Posterior cingulate gyrus (tissue), 11 donors: ENCODE measurements around the gene KCNAB1.

Source experiments
- DNase-seq, 10 donors: peaks; one replicate each; pipeline versions ENCODE4 v3.0.0 to v3.0.0-alpha.2; 2020 to 2021; ENCODE audit warnings: mixed read lengths in 3 of 10
- intact Hi-C: fragments of 100-400 bp; cut with DNase I; formaldehyde crosslinking; loops from one replicate; pipeline ENCODE4 v1.15.1; 2023

The KCNAB1 gene

GRCh38 chr3:156303001-156303707 lies 182.8 kb downstream of the KCNAB1 start:
- DNase-seq, result no peak
- intact Hi-C loops, result no loop called here

- intact Hi-C loops, result no loop called here
- DNase-seq, result no peak
Measured at GRCh38 chr3:156304406-156304805, 184.0 kb downstream of the KCNAB1 start.

GRCh38 chr3:156305672-156306071 lies 185.3 kb downstream of the KCNAB1 start:
- intact Hi-C loops, result no loop called here
- no peak for DNase-seq

- no peak for DNase-seq
- intact Hi-C loops, result no loop called here
Measured at GRCh38 chr3:156307704-156308103, 187.3 kb downstream of the KCNAB1 start.

GRCh38 chr3:156311431-156311830 lies 191.1 kb downstream of the KCNAB1 start:
- intact Hi-C loops, result no loop called here
- no peak for DNase-seq

- intact Hi-C loops, result no loop called here
- no peak for DNase-seq
Measured at GRCh38 chr3:156311930-156312329, 191.6 kb downstream of the KCNAB1 start.

GRCh38 chr3:156316076-156316475 lies 195.7 kb downstream of the KCNAB1 start:
- peak in 1 of 10 donors; percentile 69 for DNase-seq
- intact Hi-C loops, result no loop called here

GRCh38 chr3:156317462-156318074 lies 197.2 kb downstream of the KCNAB1 start:
- no peak for DNase-seq
- intact Hi-C loops, result no loop called here

GRCh38 chr3:156321945-156322344 lies 201.6 kb downstream of the KCNAB1 start:
- intact Hi-C loops, result no loop called here
- DNase-seq, result peak in 5 of 10 donors; percentile 25 to 84 (median 29)

- intact Hi-C loops, result no loop called here
- DNase-seq, result no peak
Measured at GRCh38 chr3:156323466-156323865, 203.1 kb downstream of the KCNAB1 start.

- DNase-seq, result no peak
- intact Hi-C loops, result no loop called here
Measured at GRCh38 chr3:156330415-156330814, 210.0 kb downstream of the KCNAB1 start.

GRCh38 chr3:156332304-156332703 lies 211.9 kb downstream of the KCNAB1 start:
- intact Hi-C loops, result no loop called here
- no peak for DNase-seq

GRCh38 chr3:156334841-156335545 lies 214.6 kb downstream of the KCNAB1 start:
- intact Hi-C loops, result no loop called here
- no peak for DNase-seq

GRCh38 chr3:156339491-156339890 lies 219.1 kb downstream of the KCNAB1 start:
- intact Hi-C loops, result no loop called here
- no peak for DNase-seq

GRCh38 chr3:156341332-156341731 lies 221.0 kb downstream of the KCNAB1 start:
- DNase-seq, result peak in 2 of 10 donors; percentile 15 to 75
- intact Hi-C loops, result no loop called here

- no peak for DNase-seq
- intact Hi-C loops, result no loop called here
Measured at GRCh38 chr3:156341831-156342416, 221.5 kb downstream of the KCNAB1 start.

- DNase-seq, result no peak
- intact Hi-C loops, result no loop called here
Measured at GRCh38 chr3:156344215-156344614, 223.8 kb downstream of the KCNAB1 start.

GRCh38 chr3:156349111-156349510 lies 228.7 kb downstream of the KCNAB1 start:
- no peak for DNase-seq
- intact Hi-C loops, result no loop called here

- DNase-seq, result no peak
- intact Hi-C loops, result no loop called here
Measured at GRCh38 chr3:156349978-156350377, 229.6 kb downstream of the KCNAB1 start.

GRCh38 chr3:156350781-156351180 lies 230.4 kb downstream of the KCNAB1 start:
- intact Hi-C loops, result no loop called here
- DNase-seq, result no peak

- no peak for DNase-seq
- intact Hi-C loops, result no loop called here
Measured at GRCh38 chr3:156351783-156352182, 231.4 kb downstream of the KCNAB1 start.
